Measurements from ENCODE around the gene NIPSNAP3A. TPM values are rescaled to one million over a fixed set of nuclear protein-coding genes. Genes with fewer than 3 reads are reported as not detected.

NIPSNAP3A gene
- total RNA-seq, 1 donor from 2014 or later, result 25.1 TPM

- Mint-ChIP-seq H3K9me3 (no peaks in the 10 kb centered on the region), H3K4me3 (no peak overlapping the region), H3K36me3 (peaks cover 33% of the 10 kb centered on the region), H3K27ac (no peak overlapping the region), H3K4me1 (peaks cover 3% of the 10 kb centered on the region), H3K27me3 (ENCODE audit: low read depth) (no peaks in the 10 kb centered on the region)
- no peak for DNase-seq (ENCODE audit: low spot score in 2 of 2, unreplicated experiment in 2 of 2)
- no peak for TF ChIP-seq CTCF (IDR thresholded peaks at IDR 0.05; ENCODE audit: unreplicated experiment)
These were observed 52.7 kb downstream of the NIPSNAP3A start for GRCh38 chr9:104800068-104800785.

GRCh38 chr9:104802110-104802509, 54.6 kb downstream of the NIPSNAP3A start:
- H3K27ac Mint-ChIP-seq, result no peak overlapping the region
- H3K4me1 Mint-ChIP-seq, result peaks cover 3% of the 10 kb centered on the region
- no peak for TF ChIP-seq CTCF (IDR thresholded peaks at IDR 0.05; ENCODE audit: unreplicated experiment)
- no peak for DNase-seq (ENCODE audit: low spot score in 2 of 2, unreplicated experiment in 2 of 2)
- H3K27me3 Mint-ChIP-seq (ENCODE audit: low read depth), result no peaks in the 10 kb centered on the region
- no peak overlapping the region for H3K4me3 Mint-ChIP-seq
- H3K36me3 Mint-ChIP-seq, result peaks cover 35% of the 10 kb centered on the region
- no peaks in the 10 kb centered on the region for H3K9me3 Mint-ChIP-seq

GRCh38 chr9:104802906-104803305, 55.4 kb downstream of the NIPSNAP3A start:
- no peak for DNase-seq (ENCODE audit: low spot score in 2 of 2, unreplicated experiment in 2 of 2)
- Mint-ChIP-seq H3K36me3 (peaks cover 29% of the 10 kb centered on the region), H3K4me3 (no peak overlapping the region), H3K27me3 (ENCODE audit: low read depth) (no peaks in the 10 kb centered on the region), H3K9me3 (no peaks in the 10 kb centered on the region), H3K4me1 (peaks cover 3% of the 10 kb centered on the region), H3K27ac (peak overlapping the region; percentile 1)
- no peak for TF ChIP-seq CTCF (IDR thresholded peaks at IDR 0.05; ENCODE audit: unreplicated experiment)

GRCh38 chr9:104805441-104805840, 58.0 kb downstream of the NIPSNAP3A start:
- Mint-ChIP-seq H3K4me3 (no peak overlapping the region), H3K27me3 (ENCODE audit: low read depth) (no peaks in the 10 kb centered on the region), H3K27ac (no peak overlapping the region), H3K9me3 (no peaks in the 10 kb centered on the region), H3K4me1 (peaks cover 4% of the 10 kb centered on the region), H3K36me3 (peaks cover 30% of the 10 kb centered on the region)
- no peak for TF ChIP-seq CTCF (IDR thresholded peaks at IDR 0.05; ENCODE audit: unreplicated experiment)
- no peak for DNase-seq (ENCODE audit: low spot score in 2 of 2, unreplicated experiment in 2 of 2)

GRCh38 chr9:104808035-104808614, 60.6 kb downstream of the NIPSNAP3A start:
- Mint-ChIP-seq H3K4me1 (peaks cover 2% of the 10 kb centered on the region), H3K9me3 (no peaks in the 10 kb centered on the region), H3K4me3 (no peak overlapping the region), H3K27me3 (ENCODE audit: low read depth) (no peaks in the 10 kb centered on the region), H3K27ac (no peak overlapping the region), H3K36me3 (peaks cover 43% of the 10 kb centered on the region)
- TF ChIP-seq CTCF (IDR thresholded peaks at IDR 0.05; ENCODE audit: unreplicated experiment), result no peak
- no peak for DNase-seq (ENCODE audit: low spot score in 2 of 2, unreplicated experiment in 2 of 2)

Other genes starting within 250 kb of the NIPSNAP3A start
- gene OR13F1, start 243.4 kb upstream of the NIPSNAP3A start, total RNA-seq, result not detected in 3 replicates
- gene OR13C4, start 220.5 kb upstream of the NIPSNAP3A start, total RNA-seq, result not detected in 3 replicates
- gene OR13C3, start 210.8 kb upstream of the NIPSNAP3A start, total RNA-seq, result 0.24 TPM in 1 of 3 replicates, not detected in the others
- gene OR13C8, start 178.5 kb upstream of the NIPSNAP3A start, total RNA-seq, result not detected in 3 replicates
- 0.25 TPM in 1 of 3 replicates, not detected in the others for gene OR13C5, start 148.3 kb upstream of the NIPSNAP3A start, total RNA-seq
- not detected in 3 replicates for gene OR13C2, start 142.1 kb upstream of the NIPSNAP3A start, total RNA-seq
- gene OR13C9, start 129.5 kb upstream of the NIPSNAP3A start, total RNA-seq, result not detected in 3 replicates
- gene OR13D1, start 53.2 kb upstream of the NIPSNAP3A start, total RNA-seq, result not detected in 3 replicates
- gene NIPSNAP3B, start 16.4 kb downstream of the NIPSNAP3A start, total RNA-seq, result 9.2 to 10.1 TPM (median 9.9 TPM) in 3 replicates
- 35.3 to 39.9 TPM (median 37.3 TPM) in 3 replicates for gene ABCA1, start 180.5 kb downstream of the NIPSNAP3A start, total RNA-seq

Measured in mesothelial cell of epicardium (in vitro differentiated cells).